ENCODE measurements around the gene COL6A1.

COL6A1 gene

DNA sequence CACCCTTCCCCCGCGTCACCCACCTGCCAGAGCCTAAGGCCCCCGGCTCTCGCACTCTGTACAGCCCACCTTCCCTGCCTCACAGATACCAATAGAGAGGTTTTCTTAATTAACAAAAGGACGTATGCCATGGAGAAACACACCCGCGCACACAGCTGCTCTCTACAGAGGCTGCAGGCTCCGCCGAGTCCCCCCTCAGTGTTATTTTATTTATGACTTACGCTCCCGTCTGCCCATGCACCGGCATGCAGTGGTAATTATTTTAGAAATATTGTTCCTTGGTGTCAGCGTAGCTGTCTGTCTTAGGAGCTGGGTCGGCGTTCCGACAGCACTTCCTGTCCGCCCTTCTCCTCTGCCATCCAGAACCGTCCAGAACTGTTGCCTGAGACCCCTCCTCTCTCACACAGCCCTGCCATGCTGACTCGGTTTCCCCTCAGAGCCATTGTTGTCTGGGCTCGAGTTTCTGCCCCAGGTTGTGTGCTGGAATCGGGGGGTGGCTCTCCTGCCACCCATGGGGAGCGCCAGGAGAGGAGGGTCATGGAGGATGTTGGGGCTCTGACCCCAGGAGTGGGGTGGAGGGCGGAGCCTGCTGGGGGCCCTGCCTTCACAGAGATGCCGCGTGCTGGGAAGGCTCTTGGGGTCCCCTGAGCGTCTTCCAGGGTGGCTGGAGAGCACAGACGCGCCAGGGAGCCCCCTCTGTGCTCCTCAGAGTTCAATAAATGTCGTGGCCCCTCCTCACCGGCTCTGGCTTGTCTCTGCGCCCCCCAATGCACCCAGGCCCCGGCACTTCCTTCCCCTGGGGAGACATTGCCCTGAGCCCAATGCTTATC, 39.6 kb upstream of the COL6A1 start:
- TF ChIP-seq, protein P1, sequence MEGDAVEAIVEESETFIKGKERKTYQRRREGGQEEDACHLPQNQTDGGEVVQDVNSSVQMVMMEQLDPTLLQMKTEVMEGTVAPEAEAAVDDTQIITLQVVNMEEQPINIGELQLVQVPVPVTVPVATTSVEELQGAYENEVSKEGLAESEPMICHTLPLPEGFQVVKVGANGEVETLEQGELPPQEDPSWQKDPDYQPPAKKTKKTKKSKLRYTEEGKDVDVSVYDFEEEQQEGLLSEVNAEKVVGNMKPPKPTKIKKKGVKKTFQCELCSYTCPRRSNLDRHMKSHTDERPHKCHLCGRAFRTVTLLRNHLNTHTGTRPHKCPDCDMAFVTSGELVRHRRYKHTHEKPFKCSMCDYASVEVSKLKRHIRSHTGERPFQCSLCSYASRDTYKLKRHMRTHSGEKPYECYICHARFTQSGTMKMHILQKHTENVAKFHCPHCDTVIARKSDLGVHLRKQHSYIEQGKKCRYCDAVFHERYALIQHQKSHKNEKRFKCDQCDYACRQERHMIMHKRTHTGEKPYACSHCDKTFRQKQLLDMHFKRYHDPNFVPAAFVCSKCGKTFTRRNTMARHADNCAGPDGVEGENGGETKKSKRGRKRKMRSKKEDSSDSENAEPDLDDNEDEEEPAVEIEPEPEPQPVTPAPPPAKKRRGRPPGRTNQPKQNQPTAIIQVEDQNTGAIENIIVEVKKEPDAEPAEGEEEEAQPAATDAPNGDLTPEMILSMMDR (IDR thresholded peaks at IDR 0.05; ENCODE audit: borderline replicate concordance, insufficient read depth, low read depth, low read length): no peak
- no peak overlapping the region for H3K4me3 ChIP-seq (ENCODE audit: low read depth, low read length)

DNA sequence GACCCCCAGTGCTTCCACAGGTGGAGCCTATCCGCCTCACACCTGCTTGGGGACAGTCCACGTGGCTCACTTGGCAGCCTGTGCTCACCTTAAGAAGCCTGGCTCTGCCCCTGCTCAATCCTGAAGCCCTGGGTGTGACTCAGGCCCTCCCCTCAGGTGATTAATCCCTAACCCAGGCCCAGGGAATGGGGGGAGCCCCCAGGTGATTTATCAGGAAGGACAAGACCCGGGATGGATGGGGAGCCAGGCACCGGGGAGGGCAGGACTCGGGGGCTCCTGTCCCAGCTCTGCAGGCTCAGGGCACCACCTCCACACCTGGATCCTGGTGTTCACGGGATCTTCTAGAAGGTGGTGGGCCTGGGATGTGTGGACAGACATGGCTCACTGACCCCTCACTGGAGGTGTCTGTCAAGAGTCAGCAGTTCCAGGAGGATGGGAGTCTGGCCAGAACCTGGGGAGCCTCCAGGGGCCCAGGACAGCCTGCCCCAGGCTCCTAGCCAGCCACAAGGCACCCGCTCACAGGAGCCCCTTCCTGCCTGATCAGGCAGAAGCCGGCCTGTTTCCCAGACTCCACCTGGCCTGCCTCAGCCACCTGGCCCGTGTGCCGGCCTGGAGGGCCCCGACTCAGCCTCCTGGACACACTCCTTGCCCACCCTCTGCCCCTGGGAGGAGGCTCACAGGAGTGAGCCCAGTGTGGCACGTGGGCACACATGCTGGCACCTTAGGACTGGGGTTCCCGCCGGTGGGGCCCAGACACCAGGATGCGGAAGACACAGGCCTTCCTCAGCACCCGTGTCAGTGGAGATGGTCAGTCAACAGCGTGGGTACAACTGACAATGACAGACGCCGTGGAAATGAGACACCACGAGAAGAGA, 38.6 kb upstream of the COL6A1 start:
- TF ChIP-seq, protein P1 (IDR thresholded peaks at IDR 0.05; ENCODE audit: borderline replicate concordance, insufficient read depth, low read depth, low read length): no peak
- H3K4me3 ChIP-seq (ENCODE audit: low read depth, low read length): no peak overlapping the region

DNA sequence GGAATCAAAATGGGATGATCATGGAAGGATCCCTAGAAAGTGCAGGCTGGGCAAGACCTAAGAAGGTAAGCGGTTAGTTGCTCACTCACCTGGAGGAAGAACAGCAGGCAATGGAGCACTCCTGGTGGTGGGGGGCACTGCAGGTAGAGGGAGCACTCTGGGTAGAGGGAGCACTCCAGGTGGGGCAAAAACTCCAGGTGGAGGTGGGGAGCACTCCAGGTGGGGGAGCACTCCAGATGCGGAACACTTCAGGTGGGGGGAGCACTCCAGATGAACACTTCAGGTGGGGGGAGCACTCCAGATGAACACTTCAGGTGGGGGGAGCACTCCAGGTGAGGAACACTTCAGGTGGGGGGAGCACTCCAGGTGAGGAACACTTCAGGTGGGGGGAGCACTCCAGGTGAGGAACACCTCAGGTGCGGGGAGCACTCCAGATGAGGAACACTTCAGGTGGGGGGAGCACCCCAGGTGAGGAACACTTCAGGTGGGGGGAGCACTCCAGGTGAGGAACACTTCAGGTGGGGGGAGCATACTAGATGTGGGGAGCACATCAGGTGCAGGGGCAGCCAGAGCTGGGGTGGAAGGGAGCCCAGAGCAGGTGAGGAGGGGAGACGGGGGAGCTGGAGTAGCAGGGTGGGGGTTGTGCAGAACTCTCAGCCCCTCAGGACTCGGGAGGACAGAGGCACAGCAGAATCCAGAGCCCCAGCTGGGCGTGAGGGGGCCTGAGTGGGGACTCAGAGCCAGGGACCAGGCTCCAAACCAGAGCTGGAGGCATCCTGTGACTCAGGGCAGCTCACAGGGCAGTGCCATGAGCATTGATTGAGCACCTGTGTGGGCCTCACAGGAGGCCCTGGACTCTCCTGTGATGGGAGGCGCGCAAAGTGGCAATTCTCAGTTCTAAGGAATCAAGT, 37.7 kb upstream of the COL6A1 start:
- TF ChIP-seq, protein P1 (IDR thresholded peaks at IDR 0.05; ENCODE audit: borderline replicate concordance, insufficient read depth, low read depth, low read length): no peak

GRCh38 chr21:45944601-45945000, 37.0 kb upstream of the COL6A1 start:
- TF ChIP-seq, protein P1 (IDR thresholded peaks at IDR 0.05; ENCODE audit: borderline replicate concordance, insufficient read depth, low read depth, low read length): no peak
- H3K4me3 ChIP-seq (ENCODE audit: low read depth, low read length): no peak overlapping the region

More for the DNA sequence above, 37.7 kb upstream of the COL6A1 start:
- H3K4me3 ChIP-seq (ENCODE audit: low read depth, low read length): no peak overlapping the region

DNA sequence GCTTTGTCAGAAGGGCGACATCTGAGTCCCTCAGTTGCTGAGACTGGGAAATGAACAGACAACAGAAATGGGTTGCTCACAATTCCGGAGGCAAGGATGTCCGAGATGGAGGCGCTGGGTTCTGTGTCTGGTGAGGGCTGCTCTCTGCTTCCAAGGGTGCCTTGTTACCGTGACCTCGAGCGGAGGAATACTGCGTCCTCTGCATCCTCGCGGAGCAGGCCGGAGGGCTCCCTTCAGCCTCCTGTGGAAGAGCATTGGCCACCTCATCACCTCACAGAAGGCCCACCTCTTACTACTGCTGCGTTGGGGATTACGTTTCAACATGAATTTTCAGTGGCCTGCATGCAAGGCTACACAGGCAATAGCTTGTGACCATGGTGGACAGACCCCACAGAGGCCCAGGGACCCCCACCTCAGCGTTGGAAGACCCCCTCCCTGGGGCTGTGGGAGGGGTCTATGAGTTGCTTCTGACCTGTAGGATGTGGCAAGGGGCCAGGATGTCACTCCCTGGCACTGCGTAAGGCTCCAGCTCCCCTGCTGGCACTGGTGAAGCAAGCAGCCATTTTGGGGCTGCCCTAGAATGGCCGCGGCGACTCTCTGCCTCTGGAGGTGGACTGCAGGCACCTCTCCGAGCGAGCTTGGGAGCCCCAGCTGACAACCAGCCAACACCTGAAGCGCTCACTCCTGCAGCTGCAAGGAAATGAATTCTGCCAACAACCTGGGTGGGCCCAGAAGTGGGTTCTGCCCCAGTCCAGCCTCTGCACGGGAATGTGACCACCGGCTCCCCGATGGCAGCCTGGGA, 36.3 kb upstream of the COL6A1 start:
- no peak overlapping the region for H3K4me3 ChIP-seq (ENCODE audit: low read depth, low read length)
- TF ChIP-seq, protein P1 (IDR thresholded peaks at IDR 0.05; ENCODE audit: borderline replicate concordance, insufficient read depth, low read depth, low read length): no peak

- TF ChIP-seq, protein P1 (IDR thresholded peaks at IDR 0.05; ENCODE audit: borderline replicate concordance, insufficient read depth, low read depth, low read length): no peak
- no peak overlapping the region for H3K4me3 ChIP-seq (ENCODE audit: low read depth, low read length)
These were observed 35.7 kb upstream of the COL6A1 start for GRCh38 chr21:45945868-45946210.
